HG03280 (cell line): Measurements from ENCODE around the gene SUPT4H1.
A peak's percentile ranks its signal among the peaks of the same experiment; 100 is the strongest.

ENCODE experiments used
- ATAC-seq: cut with Tn5 transposase; IDR thresholded peaks from one replicate; pipeline ENCODE4 v1.9.1; 2021; ENCODE audit warnings: mild to moderate bottlenecking, moderate library complexity; ENCODE audit not compliant: unreplicated experiment

Gene SUPT4H1

DNA sequence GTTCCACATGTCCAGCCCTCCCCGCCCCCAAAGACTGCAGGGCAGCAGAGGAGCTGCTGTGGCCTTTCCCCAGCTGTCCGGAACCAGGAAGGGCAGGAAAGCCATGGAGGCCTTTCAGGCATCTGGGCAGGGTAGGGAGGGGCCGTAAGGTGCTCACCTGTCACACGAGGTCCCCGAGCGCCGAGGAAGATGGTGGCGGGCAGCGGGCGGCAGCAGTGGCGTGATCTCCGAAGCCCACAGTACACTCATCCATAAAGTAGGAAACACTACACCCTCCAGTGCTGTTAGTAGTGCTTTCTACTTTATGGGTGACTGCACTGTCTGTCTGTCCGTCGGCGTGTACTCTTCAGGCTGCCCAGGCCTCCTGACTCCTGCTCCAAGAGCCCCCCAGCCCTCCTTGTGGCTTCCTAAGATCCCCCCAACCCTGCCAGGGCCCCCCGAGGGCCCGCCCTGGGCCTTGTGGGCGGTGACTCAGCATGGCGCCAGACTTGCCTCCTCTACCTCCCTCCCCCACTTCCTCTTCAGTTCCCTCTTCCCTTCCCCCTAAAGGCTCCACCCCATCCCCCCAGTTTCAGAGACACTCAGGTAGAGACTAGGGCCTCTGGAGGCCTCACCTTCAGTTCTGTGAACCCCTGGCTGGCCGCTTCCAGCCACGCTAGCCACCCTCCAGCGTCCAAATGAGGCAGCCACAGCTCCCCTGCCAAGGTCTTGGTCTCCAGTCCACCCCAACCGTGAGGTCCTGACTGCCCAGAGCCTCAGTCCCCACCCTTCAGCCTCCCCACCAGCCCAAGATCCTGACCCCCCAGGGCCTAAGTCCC is 20.8 kb downstream of the SUPT4H1 start:
- ATAC-seq = no peak

DNA sequence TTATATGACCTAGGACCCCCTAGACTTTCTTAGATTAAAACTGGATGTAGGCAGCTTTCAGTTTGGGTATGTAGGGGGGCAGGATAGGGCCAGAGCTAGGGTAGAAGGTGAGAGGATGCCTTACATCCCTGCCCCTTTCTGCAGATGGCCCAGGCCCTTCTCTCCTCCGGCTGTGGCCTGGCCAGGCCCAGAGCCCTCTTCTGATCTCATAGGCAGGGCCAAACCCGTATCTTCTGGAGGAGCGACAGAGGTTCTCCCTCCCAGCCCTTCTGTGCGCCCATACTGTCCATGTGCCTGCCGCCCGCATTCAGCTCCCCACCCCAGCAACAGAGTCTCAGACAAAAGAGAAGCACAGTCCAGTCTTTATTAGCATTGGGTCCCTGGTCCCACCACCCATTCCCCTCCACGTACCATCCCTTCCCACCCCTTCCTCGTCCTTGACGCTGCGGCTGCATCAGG is 21.4 kb downstream of the SUPT4H1 start:
- ATAC-seq = no peak

DNA sequence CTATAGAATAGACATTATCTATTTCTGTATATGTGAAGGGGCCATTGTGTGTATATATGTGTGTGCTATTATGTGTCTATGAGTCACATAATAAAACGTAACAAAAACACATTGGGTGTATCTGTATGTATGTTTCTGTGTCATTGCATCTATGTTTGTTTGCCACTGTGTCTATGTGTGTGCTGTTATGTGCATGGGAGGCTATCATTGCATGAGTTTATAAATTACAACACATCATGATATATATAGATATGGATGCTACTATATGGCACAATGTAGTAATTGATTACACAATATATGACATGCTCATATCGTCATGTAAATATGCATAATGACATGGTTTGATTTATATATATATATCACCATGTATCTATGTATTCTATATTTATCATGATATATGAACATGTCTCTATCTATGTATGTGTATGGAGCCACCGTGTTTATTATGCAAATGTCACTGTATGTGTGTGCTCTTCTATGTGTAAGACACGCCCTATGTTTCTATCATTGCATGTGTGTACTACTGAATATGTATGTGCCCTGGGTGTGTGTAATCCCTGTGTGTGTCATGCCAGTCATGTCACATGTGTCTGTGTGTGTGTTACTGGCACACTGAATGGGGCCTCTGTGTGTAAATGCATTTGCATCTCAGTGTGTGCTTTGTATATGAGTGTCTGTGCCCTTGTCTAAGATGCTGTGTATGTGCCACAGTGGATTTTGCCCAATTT is 22.0 kb downstream of the SUPT4H1 start:
- ATAC-seq = peak; percentile 19

DNA sequence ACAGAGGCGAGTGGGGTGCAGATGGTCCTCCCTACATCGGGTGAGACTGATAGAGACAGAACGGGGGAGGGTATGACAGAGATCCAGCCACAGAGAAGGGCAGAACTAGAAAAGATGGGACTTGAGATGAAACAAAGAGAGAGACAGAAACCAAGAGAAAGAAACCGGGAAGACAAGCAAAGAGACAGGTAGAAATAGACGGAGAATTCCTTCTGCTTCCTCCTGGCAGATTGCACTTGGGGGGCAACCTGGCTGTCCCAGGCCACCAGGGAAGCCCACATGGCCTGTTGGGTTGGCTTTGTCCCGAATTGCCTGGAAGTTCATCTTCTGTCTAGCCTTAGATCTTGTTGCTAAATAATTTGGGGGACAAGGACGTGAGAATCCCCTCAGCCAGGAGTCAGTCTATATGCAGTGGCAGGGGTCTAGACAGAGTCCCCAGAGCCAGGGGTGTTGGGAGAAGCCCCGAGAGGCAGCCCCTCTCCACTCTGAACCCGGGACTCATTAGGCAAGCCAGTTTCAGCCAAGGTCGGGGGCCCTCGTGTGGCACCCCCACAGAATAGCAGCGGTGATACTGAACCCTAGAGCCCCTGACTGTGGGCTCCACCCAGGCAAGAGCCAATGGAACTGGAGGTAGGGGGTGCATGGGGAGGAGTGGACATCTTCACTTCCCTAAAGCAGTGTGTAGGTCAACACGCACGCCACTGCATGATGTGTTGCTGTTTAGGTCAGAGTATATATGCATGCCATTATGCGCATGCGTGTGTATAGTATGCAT is 22.8 kb downstream of the SUPT4H1 start:
- ATAC-seq = peak; percentile 43

DNA sequence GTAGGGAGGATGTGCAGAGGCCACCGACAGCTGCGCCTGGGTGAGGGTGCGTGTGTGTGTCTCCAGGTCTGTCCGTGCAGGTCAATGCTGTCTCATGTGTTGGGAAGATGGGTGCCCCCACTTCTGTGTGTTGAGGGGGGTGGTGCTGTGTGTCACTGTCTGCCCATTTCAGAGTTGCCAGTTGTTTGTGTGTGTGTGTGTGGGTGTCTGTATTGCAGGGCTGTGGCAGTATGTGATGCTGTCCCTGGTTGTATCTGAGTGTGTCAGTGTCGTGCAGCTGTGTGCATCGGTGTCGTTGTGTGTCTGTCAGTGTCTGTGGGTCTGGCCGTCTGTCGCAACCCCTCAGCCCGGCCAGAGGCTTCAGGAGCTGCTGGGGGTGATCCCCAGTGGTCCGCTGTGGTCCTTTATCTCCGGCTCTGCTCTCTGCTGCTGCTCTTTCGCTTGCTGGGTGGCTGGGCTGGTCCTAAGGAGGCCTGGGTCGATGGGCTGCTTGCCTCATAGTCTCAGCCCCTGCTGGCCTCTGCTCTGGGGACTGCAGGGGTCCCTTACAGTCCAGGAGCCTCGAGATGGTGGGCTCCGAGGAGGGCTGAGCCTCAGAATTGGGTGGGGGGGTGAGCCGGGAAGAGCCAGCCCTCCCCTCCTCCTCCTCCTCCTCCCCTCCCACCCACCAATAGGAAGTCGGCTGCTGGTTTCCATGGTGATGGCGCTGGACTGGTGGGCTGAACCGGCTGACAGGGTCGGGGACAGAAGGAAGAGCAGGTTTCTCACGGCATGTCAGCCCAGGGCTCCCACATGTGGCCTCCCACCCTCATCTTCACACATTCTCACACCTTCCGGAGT is 23.6 kb downstream of the SUPT4H1 start, which contains the start of gene TSPOAP1:
TSPOAP1 (minus strand) TSS at position 601 of the 840 bp plus-strand sequence. CDS start 875 bp downstream, outside the sequence.
- ATAC-seq = no peak

DNA sequence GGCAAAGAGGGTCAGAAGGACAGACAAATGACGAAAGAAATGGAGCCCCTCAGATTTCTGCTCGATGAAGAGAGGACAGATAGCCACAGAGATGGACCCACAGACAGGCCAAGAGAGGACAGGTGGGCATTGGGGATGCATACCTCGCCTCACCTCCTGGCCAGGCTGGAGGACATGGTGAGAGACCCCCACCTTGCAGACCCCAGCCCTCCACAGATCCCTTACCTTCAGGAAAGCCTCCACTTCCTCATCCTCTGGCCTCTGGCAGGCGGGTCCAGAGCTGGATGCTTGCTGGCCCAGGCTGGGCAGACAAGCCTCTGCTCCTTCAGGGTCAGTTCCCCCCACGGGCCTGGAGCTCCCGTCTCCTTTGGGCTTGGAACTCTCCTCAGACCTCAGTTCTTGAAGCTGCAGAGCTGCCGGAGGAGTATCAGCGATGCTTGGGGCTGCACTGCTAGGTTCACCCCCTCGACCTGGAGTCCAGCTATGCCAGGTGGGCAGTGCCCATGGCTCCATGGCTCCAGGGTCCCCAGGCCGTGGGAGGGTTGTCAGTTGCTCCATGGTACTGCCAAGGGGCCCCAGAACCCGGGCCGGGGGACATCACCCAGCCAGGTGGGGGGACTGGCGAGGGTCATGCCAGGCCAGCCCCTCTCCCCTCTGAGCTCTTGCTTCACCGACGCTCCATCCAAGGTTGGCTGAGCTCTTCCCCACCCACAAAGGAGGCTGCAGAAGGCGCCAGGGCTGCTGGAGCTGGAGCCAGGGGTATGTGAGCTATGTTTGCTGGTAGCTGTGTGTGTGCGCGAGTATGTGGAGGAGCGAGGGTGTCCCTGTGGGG is 24.4 kb downstream of the SUPT4H1 start:
- no peak for ATAC-seq

DNA sequence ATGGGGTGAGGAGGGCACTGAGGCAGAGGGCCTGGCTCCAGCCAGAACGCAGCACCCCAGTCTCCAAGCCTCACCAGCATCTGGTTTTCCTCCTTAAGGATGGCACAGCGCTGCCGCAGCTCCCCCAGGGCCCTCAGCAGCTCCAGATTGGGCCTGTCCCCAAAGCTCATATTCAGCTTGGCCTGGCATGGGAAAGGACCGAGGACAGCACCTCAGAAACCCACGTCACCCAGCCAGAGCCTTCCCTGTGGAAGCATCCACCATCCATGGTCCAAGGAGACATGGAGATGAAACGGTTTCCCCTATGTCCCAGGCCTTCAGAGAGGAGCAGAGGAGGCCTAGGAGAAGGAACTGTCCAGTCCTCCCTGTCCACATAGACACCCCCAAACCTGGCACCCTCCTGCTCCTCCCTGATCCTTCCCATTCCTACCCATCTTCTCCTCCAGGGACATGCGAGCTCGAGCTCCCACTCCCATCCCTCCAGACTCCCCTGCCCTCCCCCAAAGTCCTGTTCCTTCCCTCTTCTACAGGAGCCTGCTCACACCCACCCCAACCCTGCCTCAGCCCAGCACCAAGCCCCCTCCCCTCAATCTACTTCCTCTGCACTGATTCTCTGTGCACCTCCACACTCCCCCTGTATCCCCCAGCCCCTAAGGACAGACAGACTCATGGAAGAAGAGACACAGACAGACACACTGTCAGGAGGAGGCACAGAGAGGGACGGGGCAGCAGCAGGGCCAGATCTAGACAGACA is 25.2 kb downstream of the SUPT4H1 start:
- no peak for ATAC-seq

DNA sequence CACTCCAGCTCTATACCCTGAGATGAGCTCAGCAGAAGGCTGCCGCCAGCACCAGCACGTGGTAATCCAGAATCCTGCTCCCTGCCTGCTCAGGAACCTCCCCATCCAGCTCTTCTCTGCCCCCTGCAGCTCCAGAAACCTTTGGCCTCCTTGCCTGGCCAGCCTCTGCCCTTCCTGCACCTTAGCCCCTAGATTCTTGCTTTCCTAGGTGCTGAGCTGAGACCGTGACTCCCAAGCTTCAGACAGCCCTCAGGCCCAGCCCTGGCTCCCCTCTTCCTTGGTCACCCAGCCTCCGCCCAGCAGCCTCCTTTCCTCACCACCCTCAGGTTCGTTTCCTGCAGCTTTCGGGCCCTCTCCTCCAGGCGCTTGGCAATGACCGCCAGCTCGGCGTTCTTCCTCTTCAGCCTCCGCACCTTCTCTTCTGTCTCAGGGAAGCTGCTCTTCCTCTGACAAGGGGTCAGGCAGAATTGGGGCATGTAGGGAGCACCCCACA is 26.0 kb downstream of the SUPT4H1 start:
- ATAC-seq = no peak

DNA sequence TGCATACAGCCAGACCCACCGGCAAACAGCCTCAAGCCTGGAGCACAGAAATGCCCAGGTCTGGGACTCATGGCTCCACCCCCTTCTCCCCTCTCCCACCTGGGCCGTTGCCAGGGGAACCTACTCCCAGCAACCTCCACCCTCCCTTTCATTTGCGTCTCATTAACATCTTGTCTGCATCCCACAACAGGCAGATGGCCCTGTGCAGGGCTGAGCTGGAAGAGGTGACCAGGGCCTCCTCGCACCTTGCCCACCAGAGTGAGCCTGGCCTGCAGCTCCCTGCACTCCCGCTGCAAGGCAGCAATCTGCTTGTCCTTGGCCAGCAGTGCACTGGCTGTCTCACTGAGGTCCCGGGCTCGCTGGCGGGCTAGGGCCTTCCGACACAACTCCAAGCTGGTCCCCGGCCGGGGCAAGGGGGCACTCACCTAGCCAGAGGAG is 26.7 kb downstream of the SUPT4H1 start:
- no peak for ATAC-seq

DNA sequence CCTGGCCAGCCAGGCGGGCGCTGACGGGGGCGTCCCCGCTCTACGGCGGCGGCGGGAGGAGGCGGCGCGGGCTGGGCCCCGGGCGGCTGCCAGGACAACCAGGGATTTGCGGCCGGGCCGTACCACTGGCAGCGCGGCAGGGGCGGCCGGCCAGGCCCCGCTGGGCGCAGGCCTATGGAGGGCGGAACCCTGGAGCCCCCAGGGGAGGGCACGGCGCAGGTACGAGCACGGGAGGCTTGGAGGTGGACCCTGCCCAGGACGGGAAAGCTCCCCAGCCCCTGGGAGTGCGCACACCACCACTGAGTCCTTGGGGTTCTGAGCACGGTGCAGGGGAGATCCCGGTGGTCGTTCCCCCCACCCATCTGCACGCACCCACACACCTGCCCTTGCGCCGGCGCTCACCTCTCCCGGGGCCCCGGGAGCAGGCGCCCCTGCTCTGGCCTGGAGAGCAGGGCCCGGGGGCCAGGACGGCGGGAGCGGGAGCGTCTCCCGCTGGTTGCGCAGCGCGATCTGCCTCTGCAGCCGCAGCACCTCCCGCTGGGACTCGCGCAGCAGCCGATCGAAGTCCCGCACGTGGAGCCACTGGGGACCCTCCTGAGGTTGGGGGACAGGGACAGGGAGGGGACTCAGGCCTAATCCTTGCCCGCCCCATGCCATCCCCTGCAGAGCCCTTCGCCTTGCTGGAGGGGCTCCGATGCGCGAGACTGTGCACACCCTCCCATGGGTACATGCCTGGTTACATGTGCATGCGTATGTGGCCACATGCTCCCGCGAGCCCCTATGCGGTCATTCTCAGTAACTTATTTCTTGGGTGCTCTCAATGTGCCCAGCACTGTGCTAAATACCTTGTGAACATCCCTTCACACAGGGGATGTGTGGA is 27.4 kb downstream of the SUPT4H1 start:
- no peak for ATAC-seq

DNA sequence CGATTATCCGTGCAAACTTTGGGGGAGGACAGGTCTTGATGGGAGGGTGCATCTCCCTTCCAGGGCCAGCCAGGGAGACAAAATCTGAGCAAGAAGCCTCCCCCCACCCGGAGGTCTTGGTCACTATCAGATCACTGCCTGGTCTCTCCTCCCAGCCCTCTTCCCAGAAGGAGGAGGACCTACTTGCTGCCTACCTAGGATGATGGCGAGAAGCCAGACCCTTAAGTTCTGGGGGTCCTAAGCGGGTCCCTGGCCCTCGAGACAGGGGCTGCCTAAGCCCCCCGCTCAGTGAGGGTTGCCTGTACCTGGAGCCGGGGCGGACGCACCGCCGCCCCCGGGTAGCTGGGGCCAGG is 28.0 kb downstream of the SUPT4H1 start:
- ATAC-seq = no peak

DNA sequence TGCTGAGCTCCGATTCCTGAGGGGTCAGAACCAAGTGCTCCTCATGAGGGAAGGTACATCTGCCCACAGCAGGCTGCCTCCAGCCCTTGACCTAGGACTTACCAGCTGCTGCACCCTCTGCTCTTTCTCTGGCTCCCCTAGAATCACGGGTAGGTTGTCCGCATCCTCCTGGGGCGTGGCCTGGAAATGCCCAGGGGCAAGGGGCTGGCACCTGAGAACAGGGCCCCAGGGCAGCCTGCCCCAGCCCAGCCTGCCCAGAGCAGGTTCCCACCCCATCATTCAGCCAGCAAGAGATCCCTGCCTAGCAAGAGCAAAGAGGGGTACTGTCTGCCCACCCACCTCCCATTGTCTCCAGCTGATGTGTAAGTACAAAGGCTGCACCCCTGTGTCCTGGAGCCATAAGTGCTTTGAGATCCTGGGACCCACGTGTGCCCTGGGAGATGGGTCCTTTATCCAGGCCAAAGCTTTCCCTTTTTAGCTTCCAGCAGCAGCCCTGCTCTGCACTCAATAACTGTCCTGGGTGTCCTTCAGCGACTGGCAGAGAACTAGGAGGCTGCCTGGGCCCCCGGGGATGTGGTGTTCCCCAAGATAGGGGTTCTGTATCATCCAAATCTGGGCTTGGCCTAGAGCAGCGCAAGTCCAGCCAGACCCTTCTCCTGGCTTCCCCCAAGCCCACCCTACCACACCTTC is 28.5 kb downstream of the SUPT4H1 start:
- no peak for ATAC-seq

DNA sequence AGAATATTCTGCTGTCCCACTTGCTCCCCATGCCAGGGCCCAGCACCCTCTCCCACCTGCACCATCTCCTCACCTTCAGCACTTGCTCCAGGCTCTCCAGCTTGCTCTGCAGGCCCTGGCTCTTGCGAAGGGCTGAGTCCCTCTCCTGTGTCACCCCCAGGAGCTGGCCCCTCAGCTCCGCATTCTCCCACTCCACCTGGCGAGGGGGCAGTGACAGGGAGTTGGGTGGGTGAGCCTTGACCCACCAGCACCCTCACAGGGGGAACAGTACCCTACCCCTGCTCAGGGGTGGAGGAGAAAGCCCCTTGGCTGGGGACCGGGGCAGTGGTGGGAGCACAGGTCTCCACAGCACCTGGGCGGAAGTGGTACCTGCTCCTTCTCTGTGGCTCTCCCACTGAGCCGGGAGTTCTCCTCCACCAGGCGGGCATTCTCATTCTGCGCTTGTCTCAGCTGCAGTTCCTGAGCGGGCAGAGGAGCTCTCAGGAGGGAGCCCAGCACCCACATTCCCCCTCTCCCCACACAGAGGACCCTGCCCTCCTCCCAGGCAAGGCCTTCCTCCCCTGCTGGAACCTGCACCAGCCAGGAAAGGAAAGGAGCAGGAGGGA is 29.3 kb downstream of the SUPT4H1 start:
- ATAC-seq = no peak

DNA sequence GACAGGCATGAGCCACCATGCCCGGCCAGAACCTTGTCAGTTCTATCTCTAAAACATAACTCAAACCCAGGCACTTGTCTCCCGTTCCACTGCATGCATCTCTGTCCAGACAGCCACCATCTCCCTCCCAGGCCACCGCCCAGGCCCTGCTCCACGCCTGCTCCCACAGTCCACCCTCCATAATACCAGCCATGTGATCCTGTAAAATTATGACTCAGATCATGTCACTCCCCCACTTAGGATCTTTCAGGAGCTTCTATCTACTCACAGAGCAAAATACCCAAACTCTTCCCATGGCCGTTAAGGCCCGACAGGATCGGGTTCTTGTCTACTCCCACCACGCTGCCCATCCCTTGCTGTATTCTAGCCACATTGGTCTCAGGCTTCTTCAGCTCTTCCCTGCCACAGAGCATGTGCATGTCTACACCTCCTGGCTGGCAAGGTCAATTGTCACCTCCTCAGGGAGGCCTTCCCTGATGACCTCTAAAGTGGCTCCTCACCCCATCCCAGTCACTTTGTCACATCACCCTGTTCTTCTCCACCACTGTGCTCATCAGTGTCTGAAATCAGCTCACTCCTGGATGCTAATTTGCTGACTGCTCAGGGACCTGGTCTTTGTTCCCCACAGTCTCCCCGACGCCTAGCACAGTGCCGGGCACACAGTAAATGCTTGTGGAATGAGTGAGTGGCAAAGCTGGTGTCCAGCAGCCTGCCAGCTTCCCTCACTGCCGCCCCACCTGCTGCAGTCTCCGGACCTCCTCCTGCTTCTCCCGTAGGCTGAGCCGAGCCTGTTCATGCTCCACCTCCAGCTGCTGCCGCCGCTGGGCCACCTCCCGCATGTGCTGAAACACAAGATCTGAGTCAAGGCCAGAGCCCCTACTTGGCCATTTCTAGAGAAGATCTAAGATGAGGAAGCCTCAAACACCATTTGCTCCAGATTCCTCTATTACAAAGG is 30.2 kb downstream of the SUPT4H1 start:
- no peak for ATAC-seq

DNA sequence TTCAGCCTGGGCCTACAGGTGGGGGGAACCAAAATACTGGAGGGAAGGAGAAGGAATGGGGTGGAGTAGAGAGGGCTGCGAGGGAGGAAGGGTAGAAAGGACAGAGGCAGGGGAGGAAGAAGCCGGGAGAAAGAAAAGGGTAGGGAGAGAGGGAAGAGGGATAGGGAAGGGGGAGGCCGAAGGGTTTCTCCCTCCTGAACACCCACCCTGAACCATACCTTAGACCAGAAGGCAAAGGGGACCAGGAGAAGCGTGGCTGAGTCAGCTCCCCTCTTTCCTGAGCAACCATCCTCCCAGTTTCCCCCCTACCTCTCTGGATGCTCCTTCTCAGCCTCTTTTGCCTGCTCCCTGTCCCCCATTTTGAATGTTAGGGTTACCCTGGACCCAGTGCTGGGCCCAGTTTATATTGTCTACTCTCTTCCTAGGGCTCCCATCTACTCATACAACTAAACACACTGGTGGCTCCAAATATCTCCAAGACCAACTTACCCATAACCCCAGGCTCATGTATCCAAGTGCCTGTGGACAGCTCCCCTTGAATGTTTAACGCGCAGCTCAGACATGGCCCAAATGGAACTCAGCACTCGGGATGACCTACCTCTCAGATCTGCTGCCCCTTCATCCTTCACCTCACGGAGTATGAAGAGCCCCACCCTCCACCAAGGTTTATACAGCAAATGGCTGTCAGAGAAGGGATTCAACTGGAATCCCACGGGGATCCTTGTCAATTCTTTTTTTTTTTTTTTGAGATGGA is 31.3 kb downstream of the SUPT4H1 start:
- no peak for ATAC-seq
